Peyer's patch (tissue), 4 donors: ENCODE measurements around the gene TBX1.

Experiments
- POLR2A ChIP-seq, 2 donors: fragments of 450-650 bp; IDR thresholded peaks; one replicate each; pipeline ENCODE4 v1.5.1; 2017; ENCODE audit warnings: antibody characterized with exemption in 2 of 2, mild to moderate bottlenecking in 2 of 2, moderate library complexity in 2 of 2
- TF ChIP-seq, protein P1 (sequence below), 6 experiments: fragments of 450-650 bp in 4 of 6; fragments of 200-600 bp in 2 of 6; sonication (generic) in 1 of 6; IDR thresholded peaks; one replicate each; pipeline ENCODE4 v1.5.1; 2017 to 2019; ENCODE audit warnings: antibody characterized with exemption in 6 of 6, mild to moderate bottlenecking in 3 of 6, moderate library complexity in 1 of 6

DNA sequence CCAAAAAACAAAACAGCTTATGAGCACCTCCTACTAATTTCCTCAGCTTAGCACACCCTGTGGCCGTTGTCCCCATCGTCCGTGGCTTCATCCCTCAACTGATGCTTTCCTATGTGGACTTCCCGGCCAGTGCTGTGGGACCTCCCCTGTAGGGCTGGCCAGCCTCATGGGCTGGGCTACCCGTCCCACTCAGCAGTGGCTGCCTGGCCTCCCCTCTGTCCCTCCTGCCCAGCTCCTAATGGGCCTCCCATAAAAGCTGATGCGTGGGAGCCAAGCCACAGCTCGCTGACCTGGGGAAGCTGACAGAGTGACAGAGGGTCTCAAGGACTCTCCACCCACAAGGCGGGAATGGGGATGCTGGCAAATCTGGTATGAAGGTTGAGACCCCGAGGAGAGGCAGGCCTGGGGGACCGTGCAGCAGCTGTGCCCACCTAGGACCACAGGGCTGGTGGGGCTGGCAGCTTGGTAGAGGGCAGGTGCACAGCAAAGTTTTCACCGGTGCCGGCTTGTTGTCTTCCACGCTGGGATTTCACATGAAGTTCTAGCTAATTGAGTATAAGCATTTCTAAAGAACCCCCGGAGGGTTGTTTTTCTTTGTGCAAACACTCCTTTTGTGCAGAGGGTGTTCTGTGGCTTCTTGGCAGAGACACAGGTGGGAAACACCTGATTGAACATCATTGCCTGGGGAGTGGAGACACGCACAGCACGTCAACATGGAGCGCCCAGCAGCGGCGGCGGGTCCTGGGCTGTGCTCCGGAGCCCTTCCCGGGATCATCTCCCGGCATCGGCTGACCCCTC lies 23.2 kb downstream of the TBX1 start:
- TF ChIP-seq, protein P1, sequence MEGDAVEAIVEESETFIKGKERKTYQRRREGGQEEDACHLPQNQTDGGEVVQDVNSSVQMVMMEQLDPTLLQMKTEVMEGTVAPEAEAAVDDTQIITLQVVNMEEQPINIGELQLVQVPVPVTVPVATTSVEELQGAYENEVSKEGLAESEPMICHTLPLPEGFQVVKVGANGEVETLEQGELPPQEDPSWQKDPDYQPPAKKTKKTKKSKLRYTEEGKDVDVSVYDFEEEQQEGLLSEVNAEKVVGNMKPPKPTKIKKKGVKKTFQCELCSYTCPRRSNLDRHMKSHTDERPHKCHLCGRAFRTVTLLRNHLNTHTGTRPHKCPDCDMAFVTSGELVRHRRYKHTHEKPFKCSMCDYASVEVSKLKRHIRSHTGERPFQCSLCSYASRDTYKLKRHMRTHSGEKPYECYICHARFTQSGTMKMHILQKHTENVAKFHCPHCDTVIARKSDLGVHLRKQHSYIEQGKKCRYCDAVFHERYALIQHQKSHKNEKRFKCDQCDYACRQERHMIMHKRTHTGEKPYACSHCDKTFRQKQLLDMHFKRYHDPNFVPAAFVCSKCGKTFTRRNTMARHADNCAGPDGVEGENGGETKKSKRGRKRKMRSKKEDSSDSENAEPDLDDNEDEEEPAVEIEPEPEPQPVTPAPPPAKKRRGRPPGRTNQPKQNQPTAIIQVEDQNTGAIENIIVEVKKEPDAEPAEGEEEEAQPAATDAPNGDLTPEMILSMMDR (IDR thresholded peaks at IDR 0.05): no peak
- TF ChIP-seq POLR2A (IDR thresholded peaks at IDR 0.05): no peak
